NCI-H748 (cell line): ENCODE results near the gene RPH3AL.

Experiments used
- DNase-seq: peaks from one replicate; lab custom pipeline; 2025; ENCODE audit not compliant: unreplicated experiment; lab: John Stamatoyannopoulos, UW

The RPH3AL gene

GRCh38 chr17:265718-266117 lies 86.9 kb downstream of the RPH3AL start:
- no peak for DNase-seq

- no peak for DNase-seq
These were observed 88.8 kb downstream of the RPH3AL start for GRCh38 chr17:263773-264172.

DNA sequence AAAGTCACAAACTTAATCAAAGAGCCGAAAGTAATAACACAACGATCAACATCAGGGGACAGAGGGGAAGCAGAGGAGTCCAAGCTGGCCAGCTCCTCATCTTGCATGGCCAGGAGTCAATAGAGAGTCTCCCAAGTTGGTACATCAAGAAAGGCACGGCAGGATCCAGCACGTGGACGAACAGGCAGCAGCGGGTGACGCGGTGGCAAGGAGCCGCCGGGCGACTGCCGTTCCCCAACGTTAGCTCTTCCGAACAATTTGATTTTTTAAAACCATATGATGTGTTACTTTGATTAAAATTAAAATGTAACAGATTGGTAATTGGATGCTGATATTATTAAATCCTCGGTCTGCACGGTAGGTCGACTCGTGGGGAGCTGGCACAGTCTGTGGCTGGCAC lies 89.3 kb downstream of the RPH3AL start:
- DNase-seq, result no peak

DNA sequence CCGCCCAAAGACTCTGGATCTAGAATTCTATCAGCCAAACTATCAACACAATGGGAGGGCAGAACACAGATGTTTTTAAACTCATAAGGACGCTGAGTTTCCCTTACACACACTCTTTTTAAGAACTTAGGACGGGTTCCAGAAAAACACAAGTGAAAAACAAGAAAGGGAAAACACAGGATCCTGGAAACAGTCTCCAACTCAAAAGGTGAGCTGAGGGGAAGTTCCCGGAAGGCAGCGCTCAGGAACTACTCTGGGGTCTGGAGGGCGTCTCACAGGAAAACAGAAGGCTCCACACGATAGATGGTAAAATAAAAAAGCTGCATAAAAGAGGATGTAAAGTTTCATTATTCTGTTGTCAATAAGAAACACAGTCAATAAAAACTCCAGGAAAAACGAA lies 91.0 kb downstream of the RPH3AL start:
- DNase-seq, result no peak

DNA sequence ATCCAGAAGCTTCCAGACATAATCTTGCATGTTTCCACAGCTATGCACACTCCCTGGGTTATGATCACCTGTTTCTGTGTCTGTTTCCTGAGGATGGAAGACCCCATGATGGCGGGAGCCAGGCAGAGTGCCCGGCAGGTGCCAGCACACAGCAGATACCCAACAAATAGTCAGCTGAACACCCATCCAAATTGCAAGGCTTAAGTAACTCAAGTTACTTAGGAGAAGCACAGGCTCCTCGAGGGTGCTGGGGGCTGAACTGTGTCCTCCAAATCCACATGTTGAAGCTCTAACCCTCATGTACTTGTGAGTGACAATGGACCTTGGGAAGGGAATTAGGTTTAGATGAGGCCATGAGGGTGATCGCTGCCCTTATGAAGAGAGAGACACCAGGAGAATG lies 91.7 kb downstream of the RPH3AL start:
- DNase-seq, result no peak

GRCh38 chr17:260031-260791 lies 92.4 kb downstream of the RPH3AL start:
- DNase-seq, result no peak

GRCh38 chr17:259341-259976 lies 93.1 kb downstream of the RPH3AL start:
- no peak for DNase-seq

- no peak for DNase-seq
These were observed 93.7 kb downstream of the RPH3AL start for GRCh38 chr17:258906-259305.

DNA sequence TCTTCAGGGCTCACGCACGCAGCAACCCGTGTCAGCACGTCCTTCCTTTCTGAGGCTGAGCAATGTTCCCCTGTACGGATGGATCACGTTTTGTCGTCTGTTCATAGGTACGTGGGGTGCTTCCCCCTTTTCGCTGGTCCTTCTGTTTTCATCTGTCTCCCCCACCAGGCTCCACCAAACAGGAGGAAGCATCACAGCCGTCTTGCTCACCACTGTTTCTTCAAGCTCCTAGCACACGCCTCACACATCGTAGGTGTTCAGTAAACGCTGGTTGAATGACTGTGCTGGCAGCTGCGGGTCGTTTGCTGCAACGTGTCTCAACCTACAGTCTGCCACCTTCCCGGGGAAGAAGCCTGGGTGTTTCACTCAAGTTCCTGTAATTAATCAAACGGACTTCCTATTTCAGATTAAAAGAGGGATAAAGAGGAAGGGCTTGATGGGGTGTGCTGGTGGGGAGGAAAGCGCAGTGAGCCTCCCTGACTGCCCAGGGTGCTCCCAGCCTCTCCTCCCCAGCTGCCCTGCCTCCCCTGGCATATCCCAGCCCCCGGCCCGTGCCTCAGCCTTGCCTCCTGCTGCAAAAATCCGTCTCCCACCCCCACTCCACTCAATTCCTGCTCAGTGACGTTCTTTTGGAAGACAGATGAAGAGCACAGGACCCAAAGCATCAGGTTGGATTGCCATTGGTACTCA lies 94.4 kb downstream of the RPH3AL start:
- no peak for DNase-seq

DNA sequence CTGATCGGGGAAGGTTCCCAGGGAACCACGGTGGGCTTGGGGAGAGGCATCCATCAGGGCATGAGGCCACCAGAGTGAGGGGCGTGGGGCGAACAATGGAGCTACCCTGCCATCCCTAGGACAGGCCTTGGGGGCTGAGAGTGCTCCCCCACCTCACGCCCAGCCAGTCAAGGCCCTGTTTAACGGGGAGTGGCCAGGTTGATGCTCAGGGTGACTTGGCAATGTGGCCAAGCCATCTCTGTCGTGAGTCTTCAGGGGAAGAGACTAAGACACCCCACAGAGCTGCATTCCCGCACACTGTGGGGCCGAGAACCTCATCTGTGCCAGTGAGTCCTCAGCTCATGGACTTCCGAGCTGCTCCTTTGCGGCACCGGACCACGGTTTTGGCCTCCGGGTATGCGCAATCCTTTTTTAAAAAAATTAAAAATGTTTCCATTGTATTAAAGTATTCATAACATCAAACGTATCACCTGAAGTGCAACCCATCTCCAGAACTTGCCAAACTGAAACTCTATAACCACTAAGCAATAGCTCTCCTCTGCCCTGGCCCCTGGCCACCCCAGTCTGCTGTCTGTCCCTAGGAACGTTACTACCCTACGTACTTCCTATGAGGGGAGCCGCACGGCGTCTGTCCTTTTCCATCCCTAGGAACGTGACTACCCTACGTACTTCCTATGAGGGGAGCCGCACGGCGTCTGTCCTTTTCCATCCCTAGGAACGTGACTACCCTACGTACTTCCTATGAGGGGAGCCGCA lies 99.3 kb downstream of the RPH3AL start:
- no peak for DNase-seq

DNA sequence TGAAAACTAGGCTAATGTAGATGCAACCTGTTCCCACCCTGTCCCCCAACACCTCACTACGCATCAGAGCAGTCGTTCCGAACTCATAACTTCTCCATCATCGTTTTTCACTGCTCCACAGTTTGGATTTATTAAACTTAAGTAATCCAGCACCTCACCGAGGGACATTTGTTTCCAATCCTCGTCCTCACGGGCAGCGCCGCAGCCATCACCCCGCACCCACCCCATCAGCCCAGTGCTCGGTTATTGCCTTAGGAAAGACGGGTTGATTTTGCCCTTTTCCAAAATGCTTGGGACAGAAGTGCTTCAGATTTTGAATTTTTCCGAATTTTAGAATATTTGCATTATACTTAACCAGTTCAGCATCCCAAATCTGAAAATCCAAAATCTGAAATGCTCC lies 100.2 kb downstream of the RPH3AL start:
- DNase-seq, result no peak

- no peak for DNase-seq
These were observed 101.1 kb downstream of the RPH3AL start for GRCh38 chr17:251531-251930.

- no peak for DNase-seq
These were observed 101.9 kb downstream of the RPH3AL start for GRCh38 chr17:250487-251300.

GRCh38 chr17:249236-249993 lies 103.2 kb downstream of the RPH3AL start:
- no peak for DNase-seq

DNA sequence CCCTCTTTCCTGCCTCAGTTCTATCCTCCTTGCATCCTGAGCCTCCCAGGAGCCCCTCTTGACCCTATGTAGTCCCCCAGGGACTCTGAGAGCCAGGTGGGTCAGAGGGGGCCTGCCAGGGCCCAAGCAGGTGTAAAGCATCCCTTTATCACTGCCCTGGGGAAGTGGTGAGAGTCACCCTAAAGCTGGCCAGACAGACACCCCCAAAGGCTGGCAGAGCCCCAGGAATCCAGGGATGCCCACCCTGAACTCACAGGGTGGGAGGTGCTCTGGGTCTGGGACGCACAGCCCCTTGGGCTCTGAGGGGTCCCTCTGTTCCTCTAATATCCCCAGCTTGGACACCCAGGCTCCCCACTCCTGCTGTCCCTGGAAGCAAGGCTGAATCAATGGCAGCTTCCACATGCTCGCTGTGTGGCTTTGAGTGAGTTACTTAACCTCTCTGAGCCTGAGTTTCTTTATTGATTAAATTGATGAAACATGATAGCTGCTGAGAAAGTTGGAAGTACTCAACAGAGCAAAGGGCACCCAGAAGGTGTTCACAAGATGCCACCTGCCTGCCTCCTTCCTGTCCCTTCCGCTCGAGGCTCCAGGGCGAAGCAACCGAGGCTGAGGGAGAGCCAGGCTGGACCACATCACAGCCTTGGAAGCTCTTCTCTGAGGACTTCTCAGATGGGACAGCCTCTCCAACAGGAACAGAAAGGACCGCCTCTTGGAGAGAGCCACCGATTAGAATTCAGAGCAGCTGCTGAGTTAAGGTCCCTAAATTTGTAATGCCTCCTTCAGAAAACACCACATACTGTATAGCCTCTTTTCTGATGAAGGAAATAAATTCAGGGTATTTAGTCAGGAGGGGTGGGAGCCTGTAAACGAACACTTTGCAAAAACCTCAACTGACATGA lies 104.0 kb downstream of the RPH3AL start:
- DNase-seq, result no peak

GRCh38 chr17:247767-248166 lies 104.8 kb downstream of the RPH3AL start:
- no peak for DNase-seq

- no peak for DNase-seq
These were observed 105.7 kb downstream of the RPH3AL start for GRCh38 chr17:246851-247421.

GRCh38 chr17:246226-246625 lies 106.4 kb downstream of the RPH3AL start:
- no peak for DNase-seq

- DNase-seq, result no peak
These were observed 107.0 kb downstream of the RPH3AL start for GRCh38 chr17:245611-246010.
